Stimulated activated CD4-positive, alpha-beta T cell treated with anti-CD3 and anti-CD28 coated beads, Interleukin-4, amount 100 ng/mL, for 4 hours (primary cell): ENCODE data around the gene TBCCD1.
"Not testable (repeated sequence)": the region's sequence is repeated elsewhere in the genome, so short reads cannot be mapped to it uniquely, and the experiment has no call there.

Experiments
- DNase-seq, 2 experiments: peaks; one replicate each; pipeline ENCODE4 v3.0.0-alpha.2; 2020

The TBCCD1 gene

DNA sequence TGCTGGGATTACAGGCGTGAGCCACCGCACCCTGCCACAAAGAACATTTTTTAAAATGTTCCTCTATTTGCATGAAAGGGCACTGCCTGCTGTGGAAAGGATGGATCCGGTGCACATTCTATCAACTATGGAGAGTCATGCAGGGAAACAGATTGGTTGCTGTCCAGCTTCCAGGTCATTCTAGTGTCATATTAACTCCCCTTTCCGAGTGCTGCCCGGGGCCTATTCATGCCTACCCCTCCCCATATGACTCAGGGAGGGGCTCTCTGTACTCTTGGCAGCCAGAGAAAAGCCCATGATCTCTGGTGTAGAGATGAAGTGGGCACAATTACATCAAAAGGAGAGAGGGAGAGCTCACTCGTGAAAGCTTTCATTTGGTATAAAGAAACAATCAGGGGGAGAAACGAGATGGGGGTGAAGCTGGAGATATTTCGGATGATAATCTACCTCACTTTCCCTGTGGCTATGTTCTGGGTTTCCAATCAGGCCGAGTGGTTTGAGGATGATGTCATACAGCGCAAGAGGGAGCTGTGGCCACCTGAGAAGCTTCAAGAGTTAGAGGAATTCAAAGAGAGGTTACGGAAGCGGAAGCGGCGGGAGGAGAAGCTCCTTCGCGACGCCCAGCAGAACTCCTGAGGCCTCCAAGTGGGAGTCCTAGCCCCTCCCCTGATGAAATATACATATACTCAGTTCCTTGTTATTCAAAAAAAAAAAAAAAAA, 29.6 kb upstream of the TBCCD1 start:
- no peak for DNase-seq

GRCh38 chr3:186594591-186595113, 27.5 kb upstream of the TBCCD1 start:
- DNase-seq, result no peak

DNA sequence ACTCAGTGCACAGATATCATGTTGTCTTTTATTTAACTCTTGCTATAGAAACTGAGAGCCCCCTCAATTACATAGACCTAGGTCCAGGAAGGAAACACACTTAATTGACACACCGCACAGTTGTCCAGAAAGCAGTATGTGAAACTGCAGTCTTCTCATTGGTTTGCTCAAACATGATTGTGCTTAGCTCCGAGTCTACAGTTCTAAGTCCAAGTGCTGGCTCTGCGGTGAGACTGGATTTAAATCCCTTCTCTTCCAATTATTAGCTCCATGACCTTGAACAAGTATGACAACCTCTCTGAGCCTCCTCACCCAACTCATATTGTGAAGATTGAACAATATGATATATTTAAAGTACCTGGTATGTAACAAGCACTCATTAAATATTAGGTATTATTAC, 26.7 kb upstream of the TBCCD1 start:
- no peak for DNase-seq

DNA sequence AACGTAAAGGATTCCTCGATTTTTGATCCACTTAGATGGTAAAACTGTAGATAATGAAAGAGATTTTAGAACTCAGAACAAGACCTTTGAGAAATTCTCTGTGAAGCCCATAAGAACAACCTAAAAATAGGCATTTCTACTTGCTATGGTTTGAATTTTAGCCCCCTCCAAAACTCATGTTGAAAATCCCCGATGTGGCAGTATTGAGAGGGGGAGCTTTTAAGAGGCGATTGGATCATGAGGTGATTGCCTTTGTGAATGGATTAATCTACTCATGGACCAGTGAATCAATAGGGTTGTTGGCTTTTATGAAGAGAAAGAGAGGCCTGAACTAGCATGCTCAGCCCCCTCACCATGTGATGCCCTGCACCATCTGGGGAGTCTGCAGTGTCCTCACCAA, 25.5 kb upstream of the TBCCD1 start:
- no peak for DNase-seq

- no peak for DNase-seq
These were observed 23.6 kb upstream of the TBCCD1 start for GRCh38 chr3:186590580-186591295.

DNA sequence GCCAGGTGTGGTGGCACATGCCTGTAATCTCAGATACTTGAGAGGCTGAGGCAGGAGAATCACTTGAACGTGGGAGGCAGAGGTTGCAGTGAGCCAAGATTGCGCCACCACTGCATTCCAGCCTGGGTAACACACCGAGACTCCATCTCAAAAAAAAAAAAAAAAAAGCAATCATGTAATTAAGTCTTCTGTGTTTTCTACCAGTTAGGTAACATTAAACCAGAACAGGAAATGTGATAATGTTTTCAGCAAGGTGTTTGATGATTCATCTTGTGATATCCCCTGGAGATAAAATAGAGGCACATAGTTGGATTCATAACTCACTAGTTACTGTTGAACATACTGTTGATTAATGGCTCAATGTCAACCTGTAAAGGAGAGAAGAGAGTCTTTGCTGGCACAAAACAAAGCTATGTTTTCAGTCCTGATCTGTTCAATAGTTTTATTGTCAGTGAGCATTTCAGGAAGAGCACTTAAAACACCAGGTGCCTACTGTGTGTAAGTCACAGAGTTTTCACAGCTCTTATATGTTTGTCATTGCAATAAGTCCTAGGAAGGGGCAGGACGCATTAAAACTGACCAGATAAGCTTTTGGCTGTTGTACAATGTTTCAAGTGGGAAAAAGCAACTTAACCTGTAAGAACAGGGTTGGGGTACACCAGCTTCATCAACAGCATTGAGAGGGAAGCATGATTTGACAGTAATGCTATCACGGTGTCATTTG, 22.9 kb upstream of the TBCCD1 start:
- no peak for DNase-seq

DNA sequence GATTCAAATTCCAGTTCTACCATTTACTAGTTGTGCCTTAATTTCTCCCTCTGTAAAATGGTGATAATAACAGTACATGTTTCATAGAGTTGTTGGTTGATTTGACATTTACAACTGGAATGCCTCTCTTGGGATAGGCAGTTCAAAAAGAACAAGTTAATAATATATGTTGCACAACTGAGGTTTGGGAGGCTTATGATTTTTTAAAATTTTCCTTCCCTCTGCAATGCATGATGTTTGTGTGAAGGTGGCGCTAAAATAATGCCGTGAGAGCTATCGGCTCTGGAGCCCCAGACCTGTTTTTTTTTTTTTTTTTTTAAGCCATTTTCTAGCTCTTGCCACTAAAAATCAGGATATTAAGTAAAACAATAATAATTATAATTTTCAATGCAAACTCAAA, 22.0 kb upstream of the TBCCD1 start:
- no peak for DNase-seq

DNA sequence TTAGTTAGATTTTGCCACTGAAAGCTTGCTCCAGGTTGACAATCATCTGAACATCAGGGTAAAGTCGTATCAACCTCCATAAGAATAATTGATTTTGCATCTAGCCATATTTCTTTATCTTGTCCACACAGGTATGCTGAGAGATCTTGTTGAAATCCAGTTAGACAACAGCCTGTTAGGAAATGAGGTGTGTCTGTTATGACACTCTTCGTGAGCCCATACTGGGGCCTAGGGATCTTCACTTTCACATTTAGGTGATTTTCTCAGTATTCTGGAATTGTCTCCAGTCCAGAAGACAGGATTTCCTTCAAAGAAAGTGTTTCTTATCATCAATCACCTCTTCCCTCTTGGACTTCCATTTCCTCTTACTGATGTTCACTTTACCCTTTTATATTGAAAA, 21.5 kb upstream of the TBCCD1 start:
- DNase-seq, result no peak

DNA sequence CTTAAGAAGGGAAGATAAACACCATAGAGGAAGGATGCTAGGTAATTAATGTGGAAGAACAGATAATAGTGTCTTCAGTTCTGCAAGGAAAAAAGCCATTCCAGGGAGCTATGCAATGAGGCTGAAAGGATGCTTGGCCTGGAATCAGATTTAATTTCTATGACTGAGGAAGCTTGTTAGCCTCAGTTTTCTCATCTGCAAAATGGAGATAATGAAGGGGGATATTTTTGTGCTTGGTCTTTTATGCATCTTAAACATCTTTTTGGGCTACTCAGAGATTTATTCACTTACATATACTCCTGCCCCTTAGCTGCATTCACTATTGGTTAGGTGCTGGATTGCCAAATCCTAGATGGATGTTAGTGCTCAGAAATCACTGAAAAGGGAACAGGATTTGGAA, 20.0 kb upstream of the TBCCD1 start:
- DNase-seq, result no peak

DNA sequence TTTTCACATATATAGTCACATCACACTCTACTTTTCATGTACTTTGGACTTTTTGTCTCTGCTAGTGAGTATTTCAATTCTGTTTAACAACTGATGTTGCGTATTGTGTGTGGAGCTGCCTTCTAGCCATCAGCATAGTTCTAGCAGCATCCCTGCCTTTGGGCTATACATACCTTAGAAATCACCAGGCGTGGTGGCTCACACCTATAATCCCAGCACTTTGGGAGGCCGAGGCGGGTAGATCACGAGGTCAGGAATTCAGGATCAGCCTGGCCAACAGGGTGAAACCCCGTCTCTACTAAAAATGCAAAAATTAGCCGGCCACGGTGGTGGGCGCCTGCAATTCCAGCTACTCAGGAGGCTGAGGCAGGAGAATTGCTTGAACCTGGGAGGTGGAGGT, 19.1 kb upstream of the TBCCD1 start:
- DNase-seq, result not testable (repeated sequence)

DNA sequence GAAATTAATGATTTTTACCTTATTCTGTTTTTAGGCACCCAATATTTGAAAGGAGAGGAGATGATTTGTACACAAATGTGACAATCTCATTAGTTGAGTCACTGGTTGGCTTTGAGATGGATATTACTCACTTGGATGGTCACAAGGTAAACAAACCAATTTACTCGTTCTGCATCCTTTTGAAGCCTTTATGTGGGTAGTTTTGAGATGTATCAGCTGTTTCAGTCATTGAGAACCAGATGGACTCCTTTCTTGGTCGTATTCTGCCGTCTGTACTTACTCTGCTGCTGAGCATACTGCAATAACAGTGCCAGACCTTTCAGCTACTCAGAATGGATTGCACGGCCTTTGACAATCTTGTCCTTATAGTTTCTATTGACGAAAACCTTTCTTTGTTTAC, 16.7 kb upstream of the TBCCD1 start:
- no peak for DNase-seq

GRCh38 chr3:186582541-186582940, 15.4 kb upstream of the TBCCD1 start:
- no peak for DNase-seq

- no peak for DNase-seq
These were observed 13.6 kb upstream of the TBCCD1 start for GRCh38 chr3:186580785-186581184.

- no peak for DNase-seq
These were observed 10.4 kb upstream of the TBCCD1 start for GRCh38 chr3:186577521-186577920.

- DNase-seq, result no peak
These were observed 4.5 kb upstream of the TBCCD1 start for GRCh38 chr3:186571644-186572013.

GRCh38 chr3:186570941-186571643, 4.0 kb upstream of the TBCCD1 start:
- DNase-seq, result no peak

DNA sequence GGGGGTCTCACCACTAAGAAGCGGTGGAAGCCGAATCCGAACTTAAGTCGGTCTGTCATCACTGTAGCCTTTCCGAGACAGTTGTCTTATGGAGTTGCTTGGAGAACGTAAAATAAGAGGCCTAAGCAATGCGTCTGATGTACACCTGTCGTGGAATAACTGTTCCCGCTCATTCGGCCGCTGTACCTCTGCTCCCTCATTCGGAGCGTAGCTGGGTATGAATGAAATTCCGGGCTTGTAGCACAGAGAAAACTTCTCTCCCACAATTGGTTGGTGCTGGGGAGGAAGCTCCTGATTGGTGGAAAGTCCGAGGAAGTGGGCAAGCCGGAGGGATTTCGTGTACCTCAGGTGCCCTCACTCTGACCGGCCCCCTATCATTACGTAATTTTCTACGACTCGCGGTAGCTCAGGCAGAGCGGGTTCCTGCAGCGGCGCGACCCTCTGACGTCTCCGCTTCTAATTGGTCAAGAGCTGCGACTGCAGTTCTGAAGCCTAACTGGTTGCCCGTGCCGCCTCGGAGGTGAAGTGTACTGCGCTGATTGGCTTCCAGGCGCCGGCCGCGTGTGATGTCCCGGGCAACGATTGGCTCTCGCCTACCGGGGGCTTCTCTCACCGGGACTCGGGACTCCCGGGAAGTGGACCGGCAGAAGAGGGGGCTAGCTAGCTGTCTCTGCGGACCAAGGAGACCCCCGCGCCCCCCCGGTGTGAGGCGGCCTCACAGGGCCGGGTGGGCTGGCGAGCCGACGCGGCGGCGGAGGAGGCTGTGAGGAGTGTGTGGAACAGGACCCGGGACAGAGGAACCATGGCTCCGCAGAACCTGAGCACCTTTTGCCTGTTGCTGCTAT, 3.2 kb upstream of the TBCCD1 start, which contains the start of gene DNAJB11:
DNAJB11 (plus strand) TSS at position 625 of the 845 bp plus-strand sequence; CDS start at position 803, 178 bp downstream.
- DNase-seq, result peak; percentile 95 to 99

DNA sequence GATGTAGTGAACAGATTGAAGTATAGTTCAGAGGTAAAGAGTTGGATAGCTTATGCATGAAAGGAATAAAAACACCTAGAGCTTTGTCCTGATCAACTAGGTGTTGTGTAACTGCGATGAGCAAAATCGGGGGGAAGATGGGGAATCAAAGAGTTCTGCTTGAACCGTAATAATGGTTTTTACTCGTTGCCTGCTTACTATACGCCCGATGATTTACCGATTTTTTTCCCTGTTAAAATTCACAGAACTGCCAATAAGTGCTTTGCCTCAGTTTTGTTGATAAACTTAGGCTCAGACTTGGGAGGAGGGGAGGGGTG, 2.6 kb upstream of the TBCCD1 start:
- no peak for DNase-seq

GRCh38 chr3:186569361-186569760, 2.2 kb upstream of the TBCCD1 start:
- not testable (repeated sequence) for DNase-seq

DNA sequence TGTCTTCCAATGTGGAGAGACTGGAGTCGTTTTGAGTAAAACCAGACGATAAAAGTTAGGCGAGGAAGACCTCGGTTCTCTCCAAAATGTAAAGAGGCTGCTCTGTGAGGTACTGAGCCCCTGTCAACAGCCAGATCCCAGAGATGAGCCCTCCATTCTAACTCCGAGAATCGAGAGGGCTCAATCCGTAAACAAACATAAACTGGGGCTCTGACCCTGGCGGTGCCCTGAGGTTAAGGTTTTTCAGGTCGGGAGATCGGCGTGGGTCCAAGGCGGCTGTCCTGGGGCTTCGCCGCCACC, 417 bp downstream of the TBCCD1 start:
- DNase-seq, result no peak

DNA sequence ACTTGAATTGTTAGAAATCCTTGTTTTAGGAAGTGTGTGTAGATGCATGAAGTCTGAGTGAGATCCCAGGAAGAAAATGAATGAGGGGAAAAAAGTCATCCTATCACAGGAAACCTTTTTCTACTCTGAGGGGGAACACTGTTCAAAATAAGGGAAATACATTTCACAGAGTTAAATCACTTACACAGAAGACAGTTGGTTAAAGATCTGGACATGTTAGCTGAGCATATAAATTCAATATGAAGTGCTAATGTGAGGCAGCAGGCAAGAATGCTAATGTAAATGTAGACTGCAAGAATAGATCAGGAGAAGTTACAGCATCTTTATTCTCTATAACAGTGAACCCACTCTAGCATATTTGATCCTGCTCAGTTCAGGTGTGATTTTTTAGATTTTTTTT, 2.6 kb downstream of the TBCCD1 start:
- no peak for DNase-seq

GRCh38 chr3:186552408-186553031, 14.6 kb downstream of the TBCCD1 start:
- DNase-seq, result no peak
